A549 (cell line): ENCODE measurements around the gene SMCO4. TPM values are rescaled to one million over a fixed set of nuclear protein-coding genes. Genes with fewer than 3 reads are reported as not detected.
"Not testable (repeated sequence)": the region's sequence is repeated elsewhere in the genome, so short reads cannot be mapped to it uniquely, and the experiment has no call there.

ENCODE experiments used
- ATAC-seq, 2 experiments: fragments of 200-7000 bp in 1 of 2; fragments of >200 bp in 1 of 2; cut with Nextera tagmentation in 1 of 2; cut with Tn5 transposase in 1 of 2; 3 replicates each; pipeline versions ENCODE4 v1.8.0 to v1.9.1; 2018 to 2020; ENCODE audit warnings: mild to moderate bottlenecking in 1 of 2, moderate library complexity in 1 of 2
- CTCF ChIA-PET: fragments of 300-600 bp; sonication (Branson Sonifier 250); formaldehyde crosslinking; extraction: SDS; loops from one replicate; lab custom pipeline; 2021; ENCODE audit warnings: antibody characterized with exemption, inconsistent platforms; lab: Yijun Ruan, JAX
- POLR2A ChIA-PET: fragments of 350-600 bp; formaldehyde crosslinking; extraction: SDS; loops from one replicate; lab custom pipeline; 2021; ENCODE audit warnings: antibody characterized with exemption, inconsistent platforms; lab: Yijun Ruan, JAX
- DNase-seq, 2 experiments: peaks; one replicate each; pipeline versions ENCODE4 v3.0.0 to v3.0.0-alpha.2; 2011 to 2016; ENCODE audit warnings: low read depth in 1 of 2, low spot score in 1 of 2
- FAIRE-seq: peaks from 2 replicates; lab custom pipeline; 2011; peaks lifted over from hg19 to GRCh38; lab: Jason Lieb, UNC
- H3K27ac ChIP-seq, 2 experiments: fragments of >200 bp; sonication (Bioruptor Twin); formaldehyde crosslinking; 3 replicates each; pipeline ENCODE4 v1.5.1; 2016 to 2017
- H3K4me1 ChIP-seq: fragments of >200 bp; sonication (Bioruptor Twin); formaldehyde crosslinking; 3 replicates; pipeline ENCODE4 v1.6.1; 2016
- H3K4me2 ChIP-seq: fragments of >200 bp; sonication (Bioruptor Twin); formaldehyde crosslinking; 3 replicates; pipeline ENCODE4 v1.6.1; 2016
- H3K4me3 ChIP-seq: fragments of >200 bp; sonication (Bioruptor Twin); formaldehyde crosslinking; 3 replicates; pipeline ENCODE4 v1.5.1; 2016
- H3K9me3 ChIP-seq: fragments of >200 bp; sonication (Bioruptor Twin); formaldehyde crosslinking; 3 replicates; pipeline ENCODE4 v1.6.1; 2016
- HDAC2 ChIP-seq: fragments of 200-600 bp; sonication (generic); IDR thresholded peaks from 2 replicates; pipeline ENCODE4 v1.6.1; 2016
- HOXB13 ChIP-seq: fragments of 250-450 bp; sonication (Bioruptor Pico); IDR thresholded peaks from 2 replicates; pipeline ENCODE4 v1.5.0; 2020; ENCODE audit warnings: low read depth, mild to moderate bottlenecking, moderate library complexity
- MAFK ChIP-seq: fragments of 450-650 bp; IDR thresholded peaks from 2 replicates; pipeline ENCODE4 v1.6.1; 2014; ENCODE audit not compliant: partially characterized antibody
- POLR2A ChIP-seq: IDR thresholded peaks from 2 replicates; pipeline ENCODE4 v1.6.1; 2012; ENCODE audit warnings: mild to moderate bottlenecking, low read length
- RAD21 ChIP-seq, 2 experiments: fragments of >200 bp in 1 of 2; sonication (Bioruptor Twin) in 1 of 2; formaldehyde crosslinking in 1 of 2; IDR thresholded peaks in 1 of 2; conservative IDR thresholded peaks in 1 of 2; 2 replicates in 1 of 2; 3 replicates in 1 of 2; pipeline ENCODE4 v1.6.1; 2012 to 2018; ENCODE audit warnings: inconsistent platforms in 1 of 2
- RARB ChIP-seq: fragments of 250-450 bp; sonication (Bioruptor Pico); IDR thresholded peaks from 2 replicates; pipeline ENCODE4 v1.8.0; 2021; ENCODE audit warnings: mild to moderate bottlenecking, moderate library complexity
- REST ChIP-seq: fragments of 200-600 bp; sonication (generic); IDR thresholded peaks from 2 replicates; pipeline ENCODE4 v1.6.1; 2016; ENCODE audit warnings: antibody characterized with exemption, mild to moderate bottlenecking, moderate library complexity
- RFX5 ChIP-seq: fragments of 450-650 bp; IDR thresholded peaks from 2 replicates; pipeline ENCODE4 v1.7.1; 2014; ENCODE audit warnings: antibody characterized with exemption, mild to moderate bottlenecking, moderate library complexity
- RNF2 ChIP-seq: fragments of 200-600 bp; sonication (generic); IDR thresholded peaks from 2 replicates; pipeline ENCODE4 v1.6.1; 2016; ENCODE audit warnings: low read depth, mild to moderate bottlenecking, antibody characterized with exemption, moderate library complexity, borderline replicate concordance
- TP53 ChIP-seq: fragments of 250-450 bp; sonication (Bioruptor Pico); IDR thresholded peaks from 2 replicates; pipeline ENCODE4 v1.5.0; 2021; ENCODE audit warnings: mild to moderate bottlenecking, moderate library complexity
- ZC3H11A ChIP-seq: fragments of 450-650 bp; IDR thresholded peaks from 2 replicates; pipeline ENCODE4 v1.6.1; 2014; ENCODE audit warnings: antibody characterized with exemption, mild to moderate bottlenecking
- WGBS: methylation state at CpG from one replicate; pipeline ENCODE4 v1.1.6; 2017; ENCODE audit errors: missing lambda C conversion rate; 5-methylcytosine and 5-hydroxymethylcytosine counted together
- polyA plus RNA-seq, 4 experiments: library from polyadenylated mRNA; depleted of rRNA in 3 of 4; stranded (reverse); fragments of >200 nt; fragmentation: RNase III in 1 of 4; extraction: RNeasy Plus Mini Kit Qiagen cat#74134 plus additional on column Dnase treatment in 1 of 4; gene quantifications; 2 replicates in 3 of 4; 3 replicates in 1 of 4; pipeline ENCODE4 v1.2.3, GENCODE V29; 2011 to 2017
- small RNA-seq, 6 experiments: library from RNA; depleted of rRNA; stranded (forward); fragments of <200 nt; gene quantifications; one replicate each; pipeline ENCODE3, GENCODE V24; 2012
- TF ChIP-seq, protein P1 (sequence below): fragments of 250-450 bp; sonication (Bioruptor Pico); IDR thresholded peaks from 2 replicates; pipeline ENCODE4 v1.5.0; 2021; ENCODE audit warnings: mild to moderate bottlenecking, moderate library complexity, borderline replicate concordance

SMCO4 gene
- polyA plus RNA-seq, 2 of the 4 experiments (the other 2 are of a cell fraction), result 11.9 to 14.8 TPM

- CTCF ChIA-PET, FAIRE-seq, H3K4me3 ChIP-seq, H3K4me1 ChIP-seq, ATAC-seq, H3K27ac ChIP-seq, H3K9me3 ChIP-seq, POLR2A ChIA-PET, DNase-seq, H3K4me2 ChIP-seq: not testable (repeated sequence)
- 14% methylated on average over 2 of the region's 2 CpGs for WGBS
Measured at GRCh38 chr11:93443232-93443631, 100.0 kb downstream of the SMCO4 start.

- POLR2A ChIA-PET, result no interaction called here
- TF ChIP-seq POLR2A (no peak), ZC3H11A (no peak), REST (no peak), TP53 (CRISPR knock-in tag) (no peak), RFX5 (no peak), RAD21 (conservative IDR thresholded peaks at IDR 0.05 in 1 of 2, IDR thresholded peaks at IDR 0.05 in 1 of 2) (no peak), HDAC2 (no peak), RARB (CRISPR knock-in tag) (no peak), HOXB13 (CRISPR knock-in tag) (no peak), RNF2 (no peak), MAFK (no peak)
- TF ChIP-seq, protein P1, sequence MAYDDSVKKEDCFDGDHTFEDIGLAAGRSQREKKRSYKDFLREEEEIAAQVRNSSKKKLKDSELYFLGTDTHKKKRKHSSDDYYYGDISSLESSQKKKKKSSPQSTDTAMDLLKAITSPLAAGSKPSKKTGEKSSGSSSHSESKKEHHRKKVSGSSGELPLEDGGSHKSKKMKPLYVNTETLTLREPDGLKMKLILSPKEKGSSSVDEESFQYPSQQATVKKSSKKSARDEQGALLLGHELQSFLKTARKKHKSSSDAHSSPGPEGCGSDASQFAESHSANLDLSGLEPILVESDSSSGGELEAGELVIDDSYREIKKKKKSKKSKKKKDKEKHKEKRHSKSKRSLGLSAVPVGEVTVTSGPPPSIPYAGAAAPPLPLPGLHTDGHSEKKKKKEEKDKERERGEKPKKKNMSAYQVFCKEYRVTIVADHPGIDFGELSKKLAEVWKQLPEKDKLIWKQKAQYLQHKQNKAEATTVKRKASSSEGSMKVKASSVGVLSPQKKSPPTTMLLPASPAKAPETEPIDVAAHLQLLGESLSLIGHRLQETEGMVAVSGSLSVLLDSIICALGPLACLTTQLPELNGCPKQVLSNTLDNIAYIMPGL (CRISPR knock-in tag), result no peak
- TF ChIP-seq, all 56 proteins: peak for 0
- FAIRE-seq (no peak), ATAC-seq (no peak), DNase-seq (no peak)
- Histone ChIP-seq H3K9me3 (no peaks in the 10 kb centered on the region), H3K4me1 (no peaks in the 10 kb centered on the region), H3K4me3 (no peak overlapping the region), H3K4me2 (no peak overlapping the region), H3K27ac (no peak overlapping the region)
- CTCF ChIA-PET, result no interaction called here
- WGBS, result 3% methylated on average over 3 of the region's 3 CpGs
Measured at GRCh38 chr11:93432247-93432646, 110.9 kb downstream of the SMCO4 start.

Small RNA genes lying within 50 kb of the gene (small RNA-seq; reads per million reads assigned to genes)
- gene RN7SL223P, result 0 reads per million in 6 experiments

Other genes starting within 250 kb of the SMCO4 start
- gene DEUP1, start 212.6 kb downstream of the SMCO4 start, polyA plus RNA-seq (2011; rRNA removed), result not detected in 2 replicates
- not detected in 3 replicates for gene DEUP1, start 212.6 kb downstream of the SMCO4 start, polyA plus RNA-seq (2017; fragmentation: RNase III; extraction: RNeasy Plus Mini Kit Qiagen cat#74134 plus additional on column Dnase treatment)
- 12.4 and 17.6 TPM in 2 replicates for gene CEP295, start 118.3 kb upstream of the SMCO4 start, polyA plus RNA-seq (2011; rRNA removed)
- 5.4 to 5.9 TPM (median 5.5 TPM) in 3 replicates for gene CEP295, start 118.3 kb upstream of the SMCO4 start, polyA plus RNA-seq (2017; fragmentation: RNase III; extraction: RNeasy Plus Mini Kit Qiagen cat#74134 plus additional on column Dnase treatment)
- 132 and 218 TPM in 2 replicates for gene TAF1D, start 198.1 kb upstream of the SMCO4 start, polyA plus RNA-seq (2011; rRNA removed)
- gene TAF1D, start 198.1 kb upstream of the SMCO4 start, polyA plus RNA-seq (2017; fragmentation: RNase III; extraction: RNeasy Plus Mini Kit Qiagen cat#74134 plus additional on column Dnase treatment), result 116 to 142 TPM (median 123 TPM) in 3 replicates
- gene C11orf54, start 198.3 kb upstream of the SMCO4 start, polyA plus RNA-seq (2011; rRNA removed), result 26.8 and 27.6 TPM in 2 replicates
- 12.3 to 12.7 TPM (median 12.4 TPM) in 3 replicates for gene C11orf54, start 198.3 kb upstream of the SMCO4 start, polyA plus RNA-seq (2017; fragmentation: RNase III; extraction: RNeasy Plus Mini Kit Qiagen cat#74134 plus additional on column Dnase treatment)
- gene MED17, start 240.9 kb upstream of the SMCO4 start, polyA plus RNA-seq (2011; rRNA removed), result 19.2 and 20.3 TPM in 2 replicates
- 16.2 to 16.7 TPM (median 16.6 TPM) in 3 replicates for gene MED17, start 240.9 kb upstream of the SMCO4 start, polyA plus RNA-seq (2017; fragmentation: RNase III; extraction: RNeasy Plus Mini Kit Qiagen cat#74134 plus additional on column Dnase treatment)